ENCODE results near the gene GRID1. TPM values are rescaled to one million over a fixed set of nuclear protein-coding genes. Genes with fewer than 3 reads are reported as not detected.

GRID1 gene
- total RNA-seq, 1 donor: not detected

DNA sequence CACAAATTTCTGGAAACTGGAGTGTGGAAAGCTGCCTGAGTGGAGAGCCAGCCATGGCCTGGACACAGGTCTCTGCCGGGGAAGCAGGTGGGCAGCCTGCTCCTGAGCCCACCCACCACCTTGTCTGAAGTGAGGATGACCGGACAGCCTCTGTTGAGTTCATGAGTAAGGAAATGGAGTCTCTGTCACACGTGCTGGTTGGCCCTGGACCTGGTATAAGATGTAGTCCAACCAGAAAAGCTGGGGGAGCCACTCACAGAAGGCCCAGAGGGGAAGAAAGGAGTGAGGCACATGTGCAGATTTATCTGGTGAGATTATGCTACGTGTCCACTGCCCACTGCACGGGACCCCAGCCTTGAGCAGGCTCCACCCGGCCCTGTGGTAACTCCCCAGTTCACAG is 383.5 kb downstream of the GRID1 start:
- H3K4me3 ChIP-seq (ENCODE audit: low read depth, low read length): no peak overlapping the region
- DNase-seq (ENCODE audit: low read depth): no peak
- TF ChIP-seq, protein P1, sequence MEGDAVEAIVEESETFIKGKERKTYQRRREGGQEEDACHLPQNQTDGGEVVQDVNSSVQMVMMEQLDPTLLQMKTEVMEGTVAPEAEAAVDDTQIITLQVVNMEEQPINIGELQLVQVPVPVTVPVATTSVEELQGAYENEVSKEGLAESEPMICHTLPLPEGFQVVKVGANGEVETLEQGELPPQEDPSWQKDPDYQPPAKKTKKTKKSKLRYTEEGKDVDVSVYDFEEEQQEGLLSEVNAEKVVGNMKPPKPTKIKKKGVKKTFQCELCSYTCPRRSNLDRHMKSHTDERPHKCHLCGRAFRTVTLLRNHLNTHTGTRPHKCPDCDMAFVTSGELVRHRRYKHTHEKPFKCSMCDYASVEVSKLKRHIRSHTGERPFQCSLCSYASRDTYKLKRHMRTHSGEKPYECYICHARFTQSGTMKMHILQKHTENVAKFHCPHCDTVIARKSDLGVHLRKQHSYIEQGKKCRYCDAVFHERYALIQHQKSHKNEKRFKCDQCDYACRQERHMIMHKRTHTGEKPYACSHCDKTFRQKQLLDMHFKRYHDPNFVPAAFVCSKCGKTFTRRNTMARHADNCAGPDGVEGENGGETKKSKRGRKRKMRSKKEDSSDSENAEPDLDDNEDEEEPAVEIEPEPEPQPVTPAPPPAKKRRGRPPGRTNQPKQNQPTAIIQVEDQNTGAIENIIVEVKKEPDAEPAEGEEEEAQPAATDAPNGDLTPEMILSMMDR (IDR thresholded peaks at IDR 0.05; ENCODE audit: insufficient read depth, low read length): no peak

DNA sequence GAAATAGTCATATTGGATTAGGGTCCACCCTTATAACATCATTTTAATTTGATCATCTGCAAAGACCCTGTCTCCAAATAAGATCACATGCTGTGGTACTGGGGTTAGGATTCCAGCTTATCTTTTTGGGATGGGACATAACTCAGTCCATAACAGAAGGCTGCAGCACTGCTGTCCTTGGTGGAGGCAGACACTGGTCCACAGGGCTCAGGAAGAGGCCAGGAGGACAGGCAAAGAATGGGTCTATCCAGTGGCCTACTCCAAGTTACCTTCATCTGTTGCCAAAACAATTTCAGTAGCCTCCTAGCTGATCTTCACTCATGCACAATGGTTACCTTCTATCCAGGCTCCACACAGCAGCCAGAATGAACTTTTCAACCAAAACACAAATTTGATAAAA is 387.0 kb downstream of the GRID1 start:
- no peak for DNase-seq (ENCODE audit: low read depth)
- TF ChIP-seq, protein P1 (IDR thresholded peaks at IDR 0.05; ENCODE audit: insufficient read depth, low read length): no peak
- H3K4me3 ChIP-seq (ENCODE audit: low read depth, low read length): no peak overlapping the region

DNA sequence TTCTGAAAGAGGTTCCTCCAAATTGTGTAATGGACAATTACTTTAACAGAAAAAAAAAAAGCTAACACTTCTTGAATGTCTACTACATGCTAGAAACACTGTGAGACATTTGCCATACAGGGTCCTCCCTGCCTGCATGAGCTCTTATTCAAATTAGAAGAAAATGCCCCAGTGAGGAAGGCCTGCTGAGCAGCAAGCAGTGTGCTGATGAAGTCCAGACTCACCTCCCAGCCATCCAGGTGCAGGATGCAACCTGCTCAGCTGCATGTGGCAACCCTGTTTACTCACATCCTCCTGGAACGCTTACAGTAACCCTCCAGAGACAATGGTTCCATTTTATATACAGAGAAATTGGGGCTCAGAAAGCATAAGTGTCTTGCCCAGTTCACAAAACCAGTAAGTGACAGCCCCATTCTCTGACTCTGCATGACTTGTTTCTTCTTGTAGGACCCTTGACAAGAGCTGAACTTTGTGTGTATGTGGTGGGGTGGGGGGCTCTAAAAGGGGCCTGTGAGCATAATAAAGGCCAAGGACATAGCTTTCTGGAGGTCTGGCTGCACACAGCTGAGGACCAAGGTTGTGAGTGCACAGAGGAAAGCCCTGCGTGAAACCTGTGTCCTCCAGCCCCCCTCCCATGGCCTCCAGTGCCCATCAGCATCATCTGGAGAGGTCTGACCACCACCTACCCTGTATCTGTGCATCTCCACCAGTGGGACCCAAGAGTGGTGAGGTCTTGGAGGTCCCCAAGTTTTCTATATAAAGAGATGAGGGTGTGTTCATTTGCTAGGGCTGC is 387.8 kb downstream of the GRID1 start:
- TF ChIP-seq, protein P1 (IDR thresholded peaks at IDR 0.05; ENCODE audit: insufficient read depth, low read length): no peak
- no peak for DNase-seq (ENCODE audit: low read depth)
- no peak overlapping the region for H3K4me3 ChIP-seq (ENCODE audit: low read depth, low read length)

DNA sequence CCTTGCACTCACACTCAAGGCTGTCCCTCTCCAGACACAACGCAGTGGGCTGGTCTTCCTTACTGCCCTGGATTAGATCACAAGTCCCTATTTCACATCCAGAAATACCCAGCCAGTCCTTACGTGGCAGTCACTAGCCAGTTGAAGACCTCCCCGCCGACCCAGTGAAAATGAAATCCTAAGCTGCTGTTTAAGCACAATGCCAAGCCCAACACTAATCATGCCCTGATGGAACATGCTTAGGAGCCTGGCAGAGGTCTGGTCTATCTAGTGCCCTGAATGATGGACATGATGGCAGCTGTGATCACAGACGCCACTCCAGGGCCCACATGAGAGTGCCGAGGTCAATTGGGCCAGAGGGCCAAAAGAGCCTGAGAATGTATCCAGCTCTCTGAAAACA is 389.0 kb downstream of the GRID1 start:
- DNase-seq (ENCODE audit: low read depth): no peak
- TF ChIP-seq, protein P1 (IDR thresholded peaks at IDR 0.05; ENCODE audit: insufficient read depth, low read length): no peak
- H3K4me3 ChIP-seq (ENCODE audit: low read depth, low read length): no peak overlapping the region

DNA sequence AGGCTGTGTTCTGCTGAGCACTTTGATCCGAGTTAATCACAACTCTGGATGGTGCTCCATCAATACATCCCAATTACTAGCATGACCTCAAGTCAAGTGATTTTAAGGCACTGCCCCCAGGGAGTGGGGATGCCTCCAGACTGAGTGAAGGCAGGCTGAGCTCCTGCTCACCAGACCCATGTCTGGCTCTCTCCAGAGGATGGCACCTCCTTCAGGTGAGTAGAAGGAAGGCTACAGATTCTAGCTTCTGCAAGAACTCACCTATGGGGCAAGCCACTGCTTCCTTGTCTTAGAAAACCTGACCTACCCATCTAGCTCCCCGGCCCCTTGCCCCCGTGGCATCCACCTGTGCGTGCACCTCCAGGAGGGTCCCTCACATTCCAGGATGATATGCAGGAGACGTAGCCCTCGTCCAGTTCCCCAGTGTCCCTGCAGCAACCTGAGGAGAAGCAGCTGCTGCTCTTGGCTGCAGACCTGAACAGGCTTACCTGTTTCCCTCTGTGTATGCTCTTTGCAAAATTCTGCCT is 390.3 kb downstream of the GRID1 start:
- DNase-seq (ENCODE audit: low read depth): no peak
- no peak overlapping the region for H3K4me3 ChIP-seq (ENCODE audit: low read depth, low read length)
- TF ChIP-seq, protein P1 (IDR thresholded peaks at IDR 0.05; ENCODE audit: insufficient read depth, low read length): no peak

DNA sequence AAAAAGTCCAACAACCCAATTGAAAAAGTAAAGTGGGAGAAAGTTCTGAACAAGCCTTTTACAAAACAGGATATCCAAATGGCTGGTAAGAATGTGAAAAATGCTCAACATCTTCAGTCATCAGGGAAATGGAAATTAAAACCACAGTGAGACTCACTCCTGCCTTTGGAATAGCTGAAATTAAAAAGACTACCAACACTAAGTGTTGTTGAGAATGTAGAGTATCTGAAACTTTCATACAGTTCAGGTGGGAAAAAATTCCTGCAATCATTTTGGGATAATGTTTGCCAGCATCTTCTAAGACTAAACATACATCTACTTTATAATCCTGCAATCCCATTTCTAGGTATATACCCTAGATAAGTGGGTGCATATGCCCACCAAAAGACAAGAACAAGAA is 395.1 kb downstream of the GRID1 start:
- no peak overlapping the region for H3K4me3 ChIP-seq (ENCODE audit: low read depth, low read length)
- DNase-seq (ENCODE audit: low read depth): no peak
- TF ChIP-seq, protein P1 (IDR thresholded peaks at IDR 0.05; ENCODE audit: insufficient read depth, low read length): no peak

Measured in fibroblast of the aortic adventitia (primary cell).